GM18907 (cell line): ENCODE measurements around the gene AP3S2.
"Not testable (repeated sequence)": the region's sequence is repeated elsewhere in the genome, so short reads cannot be mapped to it uniquely, and the experiment has no call there.

ENCODE experiments used
- ATAC-seq: cut with Tn5 transposase; IDR thresholded peaks from one replicate; pipeline ENCODE4 v1.9.1; 2021; ENCODE audit warnings: mild to moderate bottlenecking, moderate library complexity; ENCODE audit not compliant: unreplicated experiment

The AP3S2 gene

GRCh38 chr15:89869490-89869889 lies 24.3 kb downstream of the AP3S2 start:
- not testable (repeated sequence) for ATAC-seq

- no peak for ATAC-seq
Observed at GRCh38 chr15:89864958-89865739, 28.6 kb downstream of the AP3S2 start.

- ATAC-seq, result no peak
Observed at GRCh38 chr15:89863918-89864317, 29.9 kb downstream of the AP3S2 start.

GRCh38 chr15:89860891-89861290 lies 32.9 kb downstream of the AP3S2 start:
- ATAC-seq, result no peak

- ATAC-seq, result no peak
Observed at GRCh38 chr15:89860431-89860830, 33.4 kb downstream of the AP3S2 start.

- no peak for ATAC-seq
Observed at GRCh38 chr15:89858661-89859458, 34.9 kb downstream of the AP3S2 start.

- no peak for ATAC-seq
Observed at GRCh38 chr15:89857673-89858072, 36.1 kb downstream of the AP3S2 start.

- no peak for ATAC-seq
Observed at GRCh38 chr15:89855948-89856347, 37.8 kb downstream of the AP3S2 start.

GRCh38 chr15:89854863-89855262 lies 38.9 kb downstream of the AP3S2 start:
- ATAC-seq, result not testable (repeated sequence)

GRCh38 chr15:89852342-89852995 lies 41.3 kb downstream of the AP3S2 start:
- ATAC-seq, result no peak

- no peak for ATAC-seq
Observed at GRCh38 chr15:89851673-89852341, 42.0 kb downstream of the AP3S2 start.

GRCh38 chr15:89848970-89849292 lies 44.9 kb downstream of the AP3S2 start:
- ATAC-seq, result no peak

GRCh38 chr15:89847101-89847500 lies 46.7 kb downstream of the AP3S2 start:
- no peak for ATAC-seq

- ATAC-seq, result no peak
Observed at GRCh38 chr15:89845305-89845893, 48.4 kb downstream of the AP3S2 start.

- ATAC-seq, result no peak
Observed at GRCh38 chr15:89841962-89842361, 51.8 kb downstream of the AP3S2 start.

GRCh38 chr15:89841306-89841705 lies 52.5 kb downstream of the AP3S2 start:
- ATAC-seq, result no peak

GRCh38 chr15:89839167-89839810 lies 54.5 kb downstream of the AP3S2 start:
- no peak for ATAC-seq

- ATAC-seq, result no peak
Observed at GRCh38 chr15:89837830-89838178, 56.0 kb downstream of the AP3S2 start.

- no peak for ATAC-seq
Observed at GRCh38 chr15:89837134-89837829, 56.5 kb downstream of the AP3S2 start.
